HT1080 (cell line): ENCODE results near the gene CLMP. TPM values are rescaled to one million over a fixed set of nuclear protein-coding genes. Genes with fewer than 3 reads are reported as not detected.
A peak's percentile ranks its signal among the peaks of the same experiment; 100 is the strongest.
"Not testable (repeated sequence)": the region's sequence is repeated elsewhere in the genome, so short reads cannot be mapped to it uniquely, and the experiment has no call there.

ENCODE experiments used
- DNase-seq: peaks from one replicate; pipeline ENCODE4 v3.0.0-alpha.2; 2015; ENCODE audit warnings: low read depth
- total RNA-seq: library from RNA; depleted of rRNA; stranded (reverse); fragments of >200 nt; shearing (Covaris generic); gene quantifications from 2 replicates; pipeline ENCODE4 v1.2.3, GENCODE V29; 2014

CLMP gene
- total RNA-seq, 1 experiment from 2014 or later = 17.7 TPM

- DNase-seq = no peak
Measured at GRCh38 chr11:123060277-123061000, 134.6 kb downstream of the CLMP start.

GRCh38 chr11:123059041-123059920, 135.8 kb downstream of the CLMP start:
- DNase-seq = not testable (repeated sequence)

GRCh38 chr11:123057661-123058305, 137.3 kb downstream of the CLMP start:
- DNase-seq = no peak

- DNase-seq = no peak
Measured at GRCh38 chr11:123056835-123057491, 138.1 kb downstream of the CLMP start.

GRCh38 chr11:123055191-123055901, 139.7 kb downstream of the CLMP start:
- DNase-seq = peak; percentile 41

- DNase-seq = peak; percentile 79
Measured at GRCh38 chr11:123054301-123055065, 140.6 kb downstream of the CLMP start.

- no peak for DNase-seq
Measured at GRCh38 chr11:123052901-123053721, 141.9 kb downstream of the CLMP start.

GRCh38 chr11:123051634-123052033, 143.4 kb downstream of the CLMP start:
- DNase-seq = no peak

- no peak for DNase-seq
Measured at GRCh38 chr11:123051146-123051545, 143.9 kb downstream of the CLMP start.

GRCh38 chr11:123047947-123048293, 147.1 kb downstream of the CLMP start:
- DNase-seq = no peak

- DNase-seq = no peak
Measured at GRCh38 chr11:123047266-123047946, 147.6 kb downstream of the CLMP start.

- DNase-seq = no peak
Measured at GRCh38 chr11:123046473-123047259, 148.4 kb downstream of the CLMP start.

- DNase-seq = no peak
Measured at GRCh38 chr11:123045101-123045500, 149.9 kb downstream of the CLMP start.

- no peak for DNase-seq
Measured at GRCh38 chr11:123041185-123041584, 153.9 kb downstream of the CLMP start.

- DNase-seq = no peak
Measured at GRCh38 chr11:123040111-123040432, 155.0 kb downstream of the CLMP start.

- no peak for DNase-seq
Measured at GRCh38 chr11:123035831-123036230, 159.2 kb downstream of the CLMP start.

- DNase-seq = peak; percentile 33
Measured at GRCh38 chr11:123034597-123034996, 160.5 kb downstream of the CLMP start.

- no peak for DNase-seq
Measured at GRCh38 chr11:123033895-123034294, 161.2 kb downstream of the CLMP start.
